Endothelial cell of coronary artery (primary cell): ENCODE data around the gene EIF2B1. TPM values are rescaled to one million over a fixed set of nuclear protein-coding genes. Genes with fewer than 3 reads are reported as not detected.

Source experiments
- total RNA-seq: library from RNA; depleted of rRNA; stranded (reverse); fragments of >200 nt; gene quantifications from 2 replicates; pipeline ENCODE4 v1.2.3, GENCODE V29; 2014

EIF2B1 gene
- total RNA-seq: 31.5 and 33.1 TPM in 2 replicates

DNA sequence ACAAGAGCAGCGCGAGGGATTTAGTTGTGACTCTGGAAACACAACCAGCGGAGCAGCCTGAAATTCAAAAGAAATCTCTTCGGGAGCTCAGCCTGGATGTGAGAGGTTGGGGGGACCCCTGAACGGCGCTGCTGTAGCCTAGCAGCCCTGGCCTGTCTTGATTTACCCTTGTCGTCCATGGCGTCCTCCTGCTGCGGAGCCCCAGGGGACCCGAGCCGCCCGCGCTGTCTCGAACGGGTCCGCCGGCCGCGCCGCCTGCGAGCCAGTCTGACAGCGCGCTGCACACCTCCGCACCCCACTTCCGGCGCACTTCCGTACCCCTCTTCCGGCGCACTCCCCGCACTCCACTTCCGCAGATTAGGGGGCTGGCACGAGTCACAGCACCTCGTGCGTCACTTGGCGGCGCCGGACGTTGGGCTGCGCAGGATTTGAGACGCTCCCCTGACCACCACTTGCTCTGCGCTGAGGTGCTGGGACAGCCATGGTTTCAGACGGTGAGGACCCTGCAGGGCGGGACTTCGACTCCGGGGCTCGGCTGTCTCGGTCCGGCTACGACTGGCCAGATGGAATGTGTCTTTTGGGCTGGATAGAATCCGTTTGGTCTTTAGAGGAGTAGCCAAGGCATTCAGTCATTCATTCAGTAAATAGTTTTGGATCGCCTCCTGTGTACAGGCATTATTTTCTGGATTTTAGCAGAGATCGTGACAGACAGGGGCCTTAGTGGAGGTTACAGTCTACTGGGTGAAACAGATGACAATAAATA lies at the start of gene EIF2B1, which contains the start of gene GTF2H3:
TSS of gene EIF2B1 (minus strand) at position 308 of the 763 bp plus-strand sequence. CDS start at position 179, 129 bp downstream.
TSS of gene GTF2H3 (plus strand) at position 451 of the 763 bp plus-strand sequence. CDS start at position 482, 31 bp downstream.

GRCh38 chr12:123670882-123671728 lies 37.6 kb upstream of the EIF2B1 start, which contains the start of gene TCTN2:
Gene TCTN2 (plus strand): TSS chr12:123671113. CDS start chr12:123671241, 128 bp downstream.

DNA sequence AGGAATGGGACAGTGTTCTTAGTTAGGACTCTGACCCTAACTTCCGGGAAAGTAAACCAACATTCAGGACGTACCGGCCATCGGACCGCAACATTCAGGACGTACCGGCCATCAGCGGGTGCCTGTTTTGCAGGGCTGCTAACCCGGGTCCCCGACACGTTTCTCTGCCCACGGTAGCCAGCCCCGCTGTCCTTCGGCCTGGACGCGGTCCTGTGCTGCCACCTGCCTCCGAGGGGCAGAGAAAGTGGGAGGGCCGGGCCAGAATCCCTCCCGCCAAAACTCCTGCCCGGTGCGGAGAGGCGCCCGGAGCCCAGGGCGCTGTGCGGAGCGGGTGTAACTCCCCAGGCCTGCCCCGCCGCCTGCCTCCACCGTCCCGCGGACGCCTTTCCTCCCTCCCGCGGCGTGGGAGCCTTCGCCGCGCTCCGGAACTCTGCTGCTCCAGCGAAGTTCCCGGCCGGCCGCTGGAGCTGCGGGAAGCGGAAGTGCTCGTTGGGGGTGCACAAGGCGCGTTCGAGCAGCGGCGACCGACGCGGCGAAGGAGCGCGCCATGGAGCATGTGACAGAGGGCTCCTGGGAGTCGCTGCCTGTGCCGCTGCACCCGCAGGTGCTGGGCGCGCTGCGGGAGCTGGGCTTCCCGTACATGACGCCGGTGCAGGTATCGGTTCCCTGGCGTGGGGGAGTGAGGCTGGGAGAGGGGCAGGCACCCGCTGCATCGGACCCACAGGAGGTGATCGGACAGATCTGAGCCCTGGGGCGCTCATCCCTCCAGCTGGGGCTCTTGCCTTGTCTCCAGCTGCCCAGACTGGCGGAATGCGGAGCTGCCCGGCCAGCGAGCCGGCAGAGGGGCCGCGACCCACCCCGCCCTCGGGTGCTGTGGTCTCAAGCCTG lies 31.6 kb downstream of the EIF2B1 start, which contains the start of gene DDX55:
TSS of gene DDX55 (plus strand) at position 498 of the 888 bp plus-strand sequence. CDS start at position 548, 50 bp downstream.

Other genes starting within 250 kb of the EIF2B1 start
- 38.3 and 38.4 TPM in 2 replicates for gene KMT5A, start 249.6 kb downstream of the EIF2B1 start, total RNA-seq
- 4.6 and 4.9 TPM in 2 replicates for gene RILPL2, start 197.0 kb downstream of the EIF2B1 start, total RNA-seq
- 11.8 and 14.5 TPM in 2 replicates for gene SNRNP35, start 175.5 kb downstream of the EIF2B1 start, total RNA-seq
- 9.7 and 13.1 TPM in 2 replicates for gene RILPL1, start 100.0 kb downstream of the EIF2B1 start, total RNA-seq
- gene TMED2, start 49.1 kb downstream of the EIF2B1 start, total RNA-seq: 373 and 377 TPM in 2 replicates
- 14.9 and 15.6 TPM in 2 replicates for gene DDX55, start 31.6 kb downstream of the EIF2B1 start, total RNA-seq
- 19.9 and 23.4 TPM in 2 replicates for gene GTF2H3, start 143 bp upstream of the EIF2B1 start, total RNA-seq
- gene TCTN2, start 37.4 kb upstream of the EIF2B1 start, total RNA-seq: 8.5 and 9.9 TPM in 2 replicates
- 21.8 and 26.0 TPM in 2 replicates for gene ATP6V0A2, start 78.7 kb upstream of the EIF2B1 start, total RNA-seq
- under 0.01 and 0.09 TPM in 2 replicates for gene DNAH10, start 128.6 kb upstream of the EIF2B1 start, total RNA-seq